ENCODE data around the gene ADPRM.
"Not testable (repeated sequence)": the region's sequence is repeated elsewhere in the genome, so short reads cannot be mapped to it uniquely, and the experiment has no call there.

ADPRM gene

DNA sequence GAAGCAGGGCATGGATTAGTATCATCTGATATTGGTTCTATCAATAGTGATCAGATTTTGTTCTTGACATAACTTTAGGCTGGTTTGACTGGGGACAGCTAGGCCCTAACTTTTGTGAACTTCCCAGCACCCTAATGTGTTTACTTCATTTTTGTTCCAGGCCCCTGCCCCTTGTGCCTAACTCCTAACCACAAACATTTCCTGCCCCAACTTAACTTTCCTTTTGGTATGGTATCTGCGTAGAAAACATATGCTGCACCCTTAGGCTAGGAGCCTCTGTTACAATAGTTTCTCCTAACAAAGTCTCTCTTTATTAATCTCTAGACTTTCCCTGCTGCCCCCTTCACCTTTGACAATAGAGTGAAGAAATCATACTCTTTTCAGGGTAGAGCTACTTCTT, 2.5 kb downstream of the ADPRM start:
- no peak for DNase-seq (ENCODE audit: low spot score)

GRCh38 chr17:10702574-10702973, 5.2 kb downstream of the ADPRM start:
- DNase-seq (ENCODE audit: low spot score), result no peak

DNA sequence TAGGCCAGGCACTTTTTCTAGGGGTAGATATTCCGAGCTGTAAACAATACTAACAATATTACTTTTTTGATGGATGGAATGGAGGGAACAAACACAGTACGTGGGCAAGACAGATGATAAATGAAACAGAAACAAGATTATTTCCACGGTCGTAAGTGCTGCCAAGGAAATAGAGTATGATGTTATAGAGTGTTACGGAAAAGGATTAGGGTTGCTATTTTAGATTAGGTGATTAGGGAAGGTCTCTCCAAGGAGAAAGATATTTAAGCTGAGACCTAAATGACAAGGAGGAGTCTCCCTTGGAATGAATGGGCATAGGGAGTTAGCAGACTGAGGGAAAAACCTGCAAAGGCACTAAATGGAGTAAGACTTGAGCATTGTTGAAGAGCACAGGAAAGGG, 8.3 kb downstream of the ADPRM start:
- no peak for DNase-seq (ENCODE audit: low spot score)

- no peak for DNase-seq (ENCODE audit: low spot score)
Measured at GRCh38 chr17:10713318-10713717, 15.9 kb downstream of the ADPRM start.

DNA sequence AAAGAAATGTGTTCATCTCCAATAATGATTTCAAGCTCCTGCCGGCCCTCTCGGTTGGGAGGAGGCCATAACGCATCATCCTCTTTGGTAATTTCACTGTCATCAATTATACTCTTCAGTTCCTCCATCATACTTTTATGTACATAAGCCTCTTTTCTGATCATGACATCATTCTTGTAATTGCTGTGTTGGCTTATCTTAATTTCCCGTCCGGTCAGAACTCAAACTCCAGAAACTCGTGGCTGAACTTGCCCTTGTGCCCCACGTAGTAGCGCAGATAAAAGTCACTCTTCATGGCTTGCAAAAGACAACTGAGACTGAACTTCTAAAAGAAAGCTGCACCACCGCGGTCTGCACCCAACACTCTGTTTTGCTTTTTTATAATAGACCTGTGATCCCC, 18.8 kb downstream of the ADPRM start:
- DNase-seq (ENCODE audit: low spot score), result no peak

DNA sequence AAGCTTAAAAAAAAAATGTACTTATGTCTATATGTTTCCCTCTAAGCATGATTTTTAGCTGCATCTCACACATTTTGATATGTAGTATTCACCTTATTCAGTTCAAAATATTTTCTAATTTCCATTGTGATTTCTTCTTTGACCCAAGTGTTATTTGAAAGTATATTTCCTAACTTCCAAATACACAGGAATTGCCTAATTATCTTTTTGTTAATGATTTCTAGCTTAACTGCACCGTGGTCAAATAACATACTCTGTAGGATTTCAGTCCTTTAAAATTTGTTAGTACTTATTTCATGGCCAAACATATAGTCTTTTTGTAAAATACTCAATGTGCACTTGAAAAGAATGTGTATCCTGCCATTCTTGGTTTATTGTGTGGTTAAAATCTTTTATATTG, 21.2 kb downstream of the ADPRM start:
- DNase-seq (ENCODE audit: low spot score), result no peak

- no peak for DNase-seq (ENCODE audit: low spot score)
Measured at GRCh38 chr17:10724546-10725195, 27.3 kb downstream of the ADPRM start.

DNA sequence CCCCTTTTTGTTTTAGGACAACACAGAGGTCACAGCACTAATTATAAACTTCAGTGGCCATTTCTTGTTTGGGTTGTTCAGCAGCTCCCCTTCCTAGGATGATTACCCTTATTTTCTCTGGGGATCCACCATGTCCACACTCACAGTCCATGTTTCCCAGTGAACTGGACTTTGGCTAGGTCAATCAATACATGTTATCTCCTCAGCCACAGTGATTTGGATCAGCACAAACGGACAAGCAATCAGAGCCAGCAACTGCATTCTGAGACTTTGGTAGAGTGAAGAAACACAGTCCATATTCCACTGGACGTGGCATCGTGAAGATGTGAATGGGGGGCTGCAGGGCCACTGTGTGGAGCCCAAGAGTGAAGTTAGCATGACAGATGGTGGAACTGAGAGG, 27.9 kb downstream of the ADPRM start:
- no peak for DNase-seq (ENCODE audit: low spot score)

- DNase-seq (ENCODE audit: low spot score), result no peak
Measured at GRCh38 chr17:10726196-10726595, 28.8 kb downstream of the ADPRM start.

- no peak for DNase-seq (ENCODE audit: low spot score)
Measured at GRCh38 chr17:10727192-10727591, 29.8 kb downstream of the ADPRM start.

- DNase-seq (ENCODE audit: low spot score), result no peak
Measured at GRCh38 chr17:10728331-10728892, 31.0 kb downstream of the ADPRM start.

DNA sequence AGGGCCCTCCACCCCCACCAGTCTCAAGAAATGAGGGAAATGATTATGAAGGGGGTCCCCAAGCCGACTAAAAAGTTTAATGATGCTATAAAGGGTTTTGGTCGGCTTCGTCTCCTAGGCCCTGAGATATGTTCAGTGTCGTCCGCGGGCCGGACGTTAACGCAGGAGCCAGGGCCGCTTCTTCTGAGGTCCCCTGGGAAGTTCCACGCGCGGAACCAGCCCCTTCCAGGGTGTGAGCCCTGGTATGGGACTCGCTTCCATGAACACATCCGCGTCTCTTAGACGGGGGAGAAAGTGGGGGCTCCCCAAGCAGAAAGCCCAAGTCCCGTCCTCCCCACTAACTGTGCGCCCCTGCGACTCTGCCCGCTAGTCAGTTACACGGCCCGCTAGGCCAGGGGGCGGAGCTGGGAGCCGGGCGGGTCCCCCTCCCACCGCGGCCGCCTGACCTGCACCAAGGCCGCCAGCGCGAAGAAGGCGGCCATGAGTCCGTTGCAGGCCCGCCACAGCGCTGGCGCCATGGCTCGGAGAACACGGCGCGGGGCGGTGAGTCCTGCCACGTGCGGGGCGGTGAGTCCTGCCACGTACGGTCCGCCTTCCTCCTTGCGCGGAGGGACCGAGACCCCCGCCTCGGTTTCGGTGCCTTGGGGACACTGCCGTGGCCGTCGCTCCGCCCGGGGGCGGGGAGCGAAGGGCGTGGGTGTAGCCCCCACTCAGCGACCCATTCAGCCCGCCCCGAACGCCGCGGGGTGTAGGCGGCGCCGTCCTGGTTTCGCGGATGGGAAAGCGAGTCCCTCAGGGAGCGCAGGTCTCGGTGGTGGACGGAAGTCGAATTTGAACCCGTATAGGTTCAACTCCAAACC, 32.2 kb downstream of the ADPRM start, which contains the start of gene TMEM220:
Gene TMEM220, minus strand, starts transcription at position 690 of the 860 bp plus-strand sequence. Its CDS starts 172 bp downstream, at position 518.
- no peak for DNase-seq (ENCODE audit: low spot score)

DNA sequence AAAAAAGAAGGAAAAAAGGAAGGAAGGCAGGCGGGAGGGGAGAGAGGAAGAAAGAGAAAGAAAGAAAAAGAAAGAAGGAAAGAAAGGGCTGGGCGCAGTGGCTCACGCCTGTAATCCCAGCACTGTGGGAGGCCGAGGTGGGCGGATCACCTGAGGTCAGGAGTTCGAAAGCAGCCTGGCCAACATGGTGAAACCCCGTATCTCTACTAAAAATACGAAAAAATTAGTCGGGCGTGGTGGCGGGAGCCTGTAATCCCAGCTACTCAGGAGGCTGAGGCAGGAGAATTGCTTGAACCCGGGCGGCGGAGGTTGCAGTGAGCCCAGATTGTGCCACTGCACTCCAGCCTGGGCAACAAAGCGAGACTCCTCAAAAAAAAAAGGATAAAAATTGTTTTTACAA, 32.9 kb downstream of the ADPRM start:
- DNase-seq (ENCODE audit: low spot score), result not testable (repeated sequence)

DNA sequence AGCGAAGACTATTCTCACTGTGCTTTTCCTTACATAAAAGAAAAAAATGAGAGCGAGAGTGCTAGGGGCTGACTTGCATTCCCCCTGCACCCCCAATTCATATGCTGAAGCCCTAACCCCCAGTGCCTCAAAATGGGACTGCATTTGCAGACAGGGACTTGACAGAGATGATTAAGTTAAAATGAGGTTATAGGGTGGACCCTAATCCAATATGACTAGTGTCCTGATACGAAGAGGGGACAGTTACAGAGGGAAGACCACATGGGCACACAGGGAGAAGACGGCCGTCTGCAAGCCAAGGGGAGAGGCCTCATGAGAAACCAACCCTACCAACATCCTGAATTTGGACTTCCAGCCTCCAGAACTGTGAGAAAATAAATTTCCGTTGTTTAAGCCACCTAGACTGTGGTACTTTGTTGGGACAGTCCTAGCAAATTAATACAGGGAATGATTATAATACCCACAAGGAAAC, 34.0 kb downstream of the ADPRM start:
- no peak for DNase-seq (ENCODE audit: low spot score)

DNA sequence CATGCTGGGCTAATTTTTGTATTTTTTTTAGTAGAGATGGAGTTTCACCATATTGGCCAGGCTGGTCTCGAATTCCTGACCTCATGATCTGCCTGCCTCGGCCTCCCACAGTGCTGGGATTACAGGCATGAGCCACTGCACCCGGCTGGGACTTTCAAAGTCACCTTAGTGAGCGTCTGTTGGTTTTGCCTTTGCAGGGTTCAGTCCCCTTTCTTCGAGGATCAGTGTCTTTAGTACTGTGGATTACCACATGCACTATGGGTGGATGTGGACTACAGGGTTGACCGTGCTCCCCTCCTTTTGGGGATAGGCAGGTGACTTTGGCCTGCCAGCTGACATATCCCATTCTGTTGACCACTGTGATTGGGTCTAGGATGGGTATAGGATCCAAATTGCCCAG, 34.7 kb downstream of the ADPRM start:
- not testable (repeated sequence) for DNase-seq (ENCODE audit: low spot score)

GRCh38 chr17:10733666-10734065, 36.3 kb downstream of the ADPRM start:
- DNase-seq (ENCODE audit: low spot score), result no peak

GRCh38 chr17:10735251-10735650, 37.9 kb downstream of the ADPRM start:
- DNase-seq (ENCODE audit: low spot score), result no peak

- DNase-seq (ENCODE audit: low spot score), result no peak
Measured at GRCh38 chr17:10735821-10736220, 38.4 kb downstream of the ADPRM start.

DNA sequence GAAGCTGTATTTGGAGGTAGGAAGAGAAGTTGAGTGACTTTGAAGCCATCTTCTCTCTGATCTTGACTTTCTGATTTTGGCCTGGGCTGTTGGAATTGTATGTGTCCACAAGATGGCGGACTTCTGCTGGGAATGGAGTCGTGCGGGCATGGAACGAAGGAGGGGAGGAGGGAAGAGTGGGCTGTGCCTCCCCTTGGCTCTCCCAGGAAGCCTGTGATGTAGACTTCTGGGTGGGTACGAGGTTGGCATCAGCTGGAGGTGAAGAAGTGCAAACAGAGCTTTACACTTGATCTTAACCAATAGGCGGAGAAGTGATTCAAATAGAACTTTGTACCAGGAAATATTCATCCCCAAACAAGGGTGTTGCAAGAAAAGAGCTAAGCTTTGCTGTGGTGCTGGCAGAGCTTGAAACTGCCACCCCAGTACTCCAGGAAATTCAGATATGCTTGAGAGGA, 39.8 kb downstream of the ADPRM start:
- peak; percentile 45 for DNase-seq (ENCODE audit: low spot score)

DNA sequence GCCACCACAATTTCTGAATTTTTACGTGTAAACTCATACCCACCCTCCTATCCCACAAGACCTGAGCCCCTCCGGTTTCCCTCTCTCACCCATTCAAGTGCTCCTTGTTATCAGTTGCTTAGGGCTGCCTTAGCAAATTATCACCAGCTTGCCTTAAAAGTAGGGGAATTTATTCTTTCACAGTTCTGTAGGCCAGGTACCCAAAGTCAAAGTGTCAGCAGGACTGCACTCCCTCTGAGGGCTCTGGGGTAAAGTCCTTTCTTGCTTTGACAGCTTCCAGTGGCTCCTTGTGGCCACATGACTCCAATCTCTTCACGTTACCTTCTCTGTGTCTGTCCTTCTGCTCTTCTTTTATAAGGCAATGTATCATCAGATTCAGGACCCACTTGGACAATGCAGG, 40.3 kb downstream of the ADPRM start:
- no peak for DNase-seq (ENCODE audit: low spot score)

GRCh38 chr17:10738521-10739258, 41.3 kb downstream of the ADPRM start:
- DNase-seq (ENCODE audit: low spot score), result no peak

- DNase-seq (ENCODE audit: low spot score), result no peak
Measured at GRCh38 chr17:10739386-10739785, 42.0 kb downstream of the ADPRM start.

Measured in RKO (cell line).